ENCODE measurements around the gene ADAMTSL5. TPM values are rescaled to one million over a fixed set of nuclear protein-coding genes. Genes with fewer than 3 reads are reported as not detected.

ADAMTSL5 gene
- total and polyA plus RNA-seq, 2 of the 13 experiments (the other 11 are each of a cell fraction or from before 2014, with no cell fraction given) = 0.60 to 2.7 TPM

DNA sequence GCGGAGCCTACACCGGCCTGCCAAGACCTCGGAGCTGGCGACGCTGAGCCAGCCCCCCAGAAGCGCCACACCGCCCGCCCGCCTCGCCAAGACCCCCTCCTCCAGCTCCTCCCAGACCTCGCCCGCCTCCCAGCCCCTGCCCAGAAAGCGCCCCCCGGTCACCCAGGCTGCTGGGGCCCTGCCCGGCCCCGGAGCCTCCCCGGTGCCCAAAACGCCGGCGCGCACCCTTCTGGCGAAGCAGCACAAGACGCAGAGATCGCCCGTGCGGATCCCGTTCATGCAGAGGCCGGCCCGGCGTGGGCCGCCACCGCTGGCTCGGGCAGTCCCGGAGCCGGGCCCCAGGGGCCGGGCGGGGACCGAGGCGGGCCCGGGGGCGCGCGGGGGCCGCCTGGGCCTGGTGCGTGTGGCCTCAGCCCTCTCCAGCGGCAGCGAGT lies 44.0 kb downstream of the ADAMTSL5 start (continued):
- TF ChIP-seq ASH2L (IDR thresholded peaks at IDR 0.05; ENCODE audit: insufficient read length, low read depth, low read length) (no peak), KDM1A (CRISPR knock-in tag; IDR thresholded peaks at IDR 0.05) (no peak), ZNF891 (CRISPR knock-in tag; IDR thresholded peaks at IDR 0.05) (no peak), CCDC6 (CRISPR knock-in tag; IDR thresholded peaks at IDR 0.05) (no peak), GABPA (IDR thresholded peaks at IDR 0.05; ENCODE audit: low read depth, low read length) (no peak), GABPA (CRISPR knock-in tag; IDR thresholded peaks at IDR 0.05; ENCODE audit: low read depth) (no peak)
- TF ChIP-seq, protein P1, sequence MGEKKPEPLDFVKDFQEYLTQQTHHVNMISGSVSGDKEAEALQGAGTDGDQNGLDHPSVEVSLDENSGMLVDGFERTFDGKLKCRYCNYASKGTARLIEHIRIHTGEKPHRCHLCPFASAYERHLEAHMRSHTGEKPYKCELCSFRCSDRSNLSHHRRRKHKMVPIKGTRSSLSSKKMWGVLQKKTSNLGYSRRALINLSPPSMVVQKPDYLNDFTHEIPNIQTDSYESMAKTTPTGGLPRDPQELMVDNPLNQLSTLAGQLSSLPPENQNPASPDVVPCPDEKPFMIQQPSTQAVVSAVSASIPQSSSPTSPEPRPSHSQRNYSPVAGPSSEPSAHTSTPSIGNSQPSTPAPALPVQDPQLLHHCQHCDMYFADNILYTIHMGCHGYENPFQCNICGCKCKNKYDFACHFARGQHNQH (CRISPR knock-in tag; IDR thresholded peaks at IDR 0.05) = no peak

DNA sequence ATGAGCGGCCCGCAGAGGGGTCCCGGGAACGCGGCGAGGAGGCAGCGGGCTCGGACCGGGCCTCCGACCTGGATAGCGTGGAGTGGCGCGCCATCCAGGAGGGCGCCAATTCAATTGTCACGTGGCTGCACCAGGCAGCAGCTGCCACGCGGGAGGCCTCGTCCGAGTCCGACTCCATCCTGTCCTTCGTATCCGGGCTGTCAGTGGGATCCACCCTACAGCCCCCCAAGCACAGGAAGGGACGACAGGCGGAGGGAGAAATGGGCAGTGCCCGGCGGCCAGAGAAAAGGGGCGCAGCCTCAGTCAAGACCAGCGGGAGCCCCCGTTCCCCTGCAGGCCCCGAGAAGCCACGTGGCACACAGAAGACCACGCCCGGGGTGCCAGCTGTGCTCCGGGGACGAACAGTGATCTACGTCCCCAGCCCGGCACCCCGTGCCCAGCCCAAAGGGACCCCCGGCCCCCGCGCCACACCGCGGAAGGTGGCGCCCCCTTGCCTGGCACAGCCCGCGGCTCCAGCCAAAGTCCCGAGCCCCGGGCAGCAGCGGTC lies 44.5 kb downstream of the ADAMTSL5 start:
- peak overlapping the region; percentile 76 for H3K4me2 ChIP-seq (ENCODE audit: low read depth, low read length)
- TF ChIP-seq, protein P2, sequence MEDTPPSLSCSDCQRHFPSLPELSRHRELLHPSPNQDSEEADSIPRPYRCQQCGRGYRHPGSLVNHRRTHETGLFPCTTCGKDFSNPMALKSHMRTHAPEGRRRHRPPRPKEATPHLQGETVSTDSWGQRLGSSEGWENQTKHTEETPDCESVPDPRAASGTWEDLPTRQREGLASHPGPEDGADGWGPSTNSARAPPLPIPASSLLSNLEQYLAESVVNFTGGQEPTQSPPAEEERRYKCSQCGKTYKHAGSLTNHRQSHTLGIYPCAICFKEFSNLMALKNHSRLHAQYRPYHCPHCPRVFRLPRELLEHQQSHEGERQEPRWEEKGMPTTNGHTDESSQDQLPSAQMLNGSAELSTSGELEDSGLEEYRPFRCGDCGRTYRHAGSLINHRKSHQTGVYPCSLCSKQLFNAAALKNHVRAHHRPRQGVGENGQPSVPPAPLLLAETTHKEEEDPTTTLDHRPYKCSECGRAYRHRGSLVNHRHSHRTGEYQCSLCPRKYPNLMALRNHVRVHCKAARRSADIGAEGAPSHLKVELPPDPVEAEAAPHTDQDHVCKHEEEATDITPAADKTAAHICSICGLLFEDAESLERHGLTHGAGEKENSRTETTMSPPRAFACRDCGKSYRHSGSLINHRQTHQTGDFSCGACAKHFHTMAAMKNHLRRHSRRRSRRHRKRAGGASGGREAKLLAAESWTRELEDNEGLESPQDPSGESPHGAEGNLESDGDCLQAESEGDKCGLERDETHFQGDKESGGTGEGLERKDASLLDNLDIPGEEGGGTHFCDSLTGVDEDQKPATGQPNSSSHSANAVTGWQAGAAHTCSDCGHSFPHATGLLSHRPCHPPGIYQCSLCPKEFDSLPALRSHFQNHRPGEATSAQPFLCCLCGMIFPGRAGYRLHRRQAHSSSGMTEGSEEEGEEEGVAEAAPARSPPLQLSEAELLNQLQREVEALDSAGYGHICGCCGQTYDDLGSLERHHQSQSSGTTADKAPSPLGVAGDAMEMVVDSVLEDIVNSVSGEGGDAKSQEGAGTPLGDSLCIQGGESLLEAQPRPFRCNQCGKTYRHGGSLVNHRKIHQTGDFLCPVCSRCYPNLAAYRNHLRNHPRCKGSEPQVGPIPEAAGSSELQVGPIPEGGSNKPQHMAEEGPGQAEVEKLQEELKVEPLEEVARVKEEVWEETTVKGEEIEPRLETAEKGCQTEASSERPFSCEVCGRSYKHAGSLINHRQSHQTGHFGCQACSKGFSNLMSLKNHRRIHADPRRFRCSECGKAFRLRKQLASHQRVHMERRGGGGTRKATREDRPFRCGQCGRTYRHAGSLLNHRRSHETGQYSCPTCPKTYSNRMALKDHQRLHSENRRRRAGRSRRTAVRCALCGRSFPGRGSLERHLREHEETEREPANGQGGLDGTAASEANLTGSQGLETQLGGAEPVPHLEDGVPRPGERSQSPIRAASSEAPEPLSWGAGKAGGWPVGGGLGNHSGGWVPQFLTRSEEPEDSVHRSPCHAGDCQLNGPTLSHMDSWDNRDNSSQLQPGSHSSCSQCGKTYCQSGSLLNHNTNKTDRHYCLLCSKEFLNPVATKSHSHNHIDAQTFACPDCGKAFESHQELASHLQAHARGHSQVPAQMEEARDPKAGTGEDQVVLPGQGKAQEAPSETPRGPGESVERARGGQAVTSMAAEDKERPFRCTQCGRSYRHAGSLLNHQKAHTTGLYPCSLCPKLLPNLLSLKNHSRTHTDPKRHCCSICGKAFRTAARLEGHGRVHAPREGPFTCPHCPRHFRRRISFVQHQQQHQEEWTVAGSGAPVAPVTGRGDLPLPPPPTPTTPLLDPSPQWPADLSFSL (CRISPR knock-in tag; IDR thresholded peaks at IDR 0.05) = no peak
- no peak for TF ChIP-seq RELA (CRISPR knock-in tag; IDR thresholded peaks at IDR 0.05)
- no peak for TF ChIP-seq RARG (CRISPR knock-in tag; IDR thresholded peaks at IDR 0.05; ENCODE audit: low read depth)
- no peak for TF ChIP-seq PCBP2 (optimal IDR thresholded peaks at IDR 0.05; ENCODE audit: low read depth, low read length, poor library complexity, severe bottlenecking)
- TF ChIP-seq, protein P3, sequence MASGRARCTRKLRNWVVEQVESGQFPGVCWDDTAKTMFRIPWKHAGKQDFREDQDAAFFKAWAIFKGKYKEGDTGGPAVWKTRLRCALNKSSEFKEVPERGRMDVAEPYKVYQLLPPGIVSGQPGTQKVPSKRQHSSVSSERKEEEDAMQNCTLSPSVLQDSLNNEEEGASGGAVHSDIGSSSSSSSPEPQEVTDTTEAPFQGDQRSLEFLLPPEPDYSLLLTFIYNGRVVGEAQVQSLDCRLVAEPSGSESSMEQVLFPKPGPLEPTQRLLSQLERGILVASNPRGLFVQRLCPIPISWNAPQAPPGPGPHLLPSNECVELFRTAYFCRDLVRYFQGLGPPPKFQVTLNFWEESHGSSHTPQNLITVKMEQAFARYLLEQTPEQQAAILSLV (CRISPR knock-in tag; IDR thresholded peaks at IDR 0.05; ENCODE audit: borderline replicate concordance) = no peak
- TF ChIP-seq CAMTA2 (CRISPR knock-in tag; IDR thresholded peaks at IDR 0.05; ENCODE audit: borderline replicate concordance) = no peak

More for the DNA sequence above, 44.5 kb downstream of the ADAMTSL5 start:
- H3K4me3 ChIP-seq (replicated peaks in 1 of 3; ENCODE audit: insufficient read depth in 1 of 3, low read depth in 2 of 3, low read length in 3 of 3) = peak overlapping the region; percentile 45 to 69 (median 55); a peak in 4 of 6 replicates
- intact Hi-C loops (cut with micrococcal nuclease; ENCODE audit: unreplicated experiment) = no loop called here
- no peaks in the 10 kb centered on the region for H3K79me2 ChIP-seq (ENCODE audit: insufficient read depth, low read length)
- 0 out of 2 replicates have a peak overlapping the region, but pooled peaks have one; percentile 43 for H3K9ac ChIP-seq (ENCODE audit: insufficient read depth, low read depth, low read length)
- WGBS (ENCODE audit: low lambda C conversion rate) = 94% methylated on average over 7 of the region's 49 CpGs
- CTCF ChIA-PET (ENCODE audit: low intra/inter-chr PET ratio, low total read pairs) = no interaction called here
- peaks cover 12% of the 10 kb centered on the region for H4K20me1 ChIP-seq (ENCODE audit: insufficient read depth, low read length)
- H3K27me3 ChIP-seq (ENCODE audit: control insufficient read depth in 1 of 2, insufficient read depth in 2 of 2, low read length in 2 of 2) = no peaks in the 10 kb centered on the region
- in situ Hi-C loops (cut with HindIII; ENCODE audit: extremely low pct_ligation_motif_present, low pct_unique_long_range_greater_than_20kb) = no loop called here
- no peak for ATAC-seq
- H3K9me3 ChIP-seq (ENCODE audit: low read length) = no peaks in the 10 kb centered on the region
- no peak overlapping the region for H2AFZ ChIP-seq (ENCODE audit: low read length)
- no TSS peak for BruUV-seq (replicated peaks)
- DNase-seq (ENCODE audit: low spot score) = no peak
- POLR2A ChIA-PET = interaction anchor here (0.9 to 1.1 kb wide), 2 partner anchors 13 to 200 kb away, joined by 3 to 4 read pairs; partner anchors contain the start of gene CIRBP
- peaks cover 25% of the 10 kb centered on the region for H3K4me1 ChIP-seq (ENCODE audit: insufficient read depth, low read length)
- no peak for FAIRE-seq
- H3K27ac ChIP-seq (ENCODE audit: extremely low read length, insufficient read depth, low read length) = no peak overlapping the region
- no peaks in the 10 kb centered on the region; a peak in 1 of 5 replicates for H3K36me3 ChIP-seq (replicated peaks in 1 of 2; ENCODE audit: control insufficient read depth in 1 of 2, insufficient read depth in 2 of 2, low read length in 2 of 2)

Data from HepG2 (cell line).